Activated CD8-positive, alpha-beta T cell treated with anti-CD3 and anti-CD28 coated beads for 36 hours (primary cell): ENCODE data around the gene SLC6A11. TPM values are rescaled to one million over a fixed set of nuclear protein-coding genes. Genes with fewer than 3 reads are reported as not detected.

Source experiments
- ATAC-seq: fragments of 200-7000 bp; cut with Tn5 transposase; one replicate; pipeline ENCODE4 v1.10.0; 2021; ENCODE audit warnings: mild to moderate bottlenecking, moderate library complexity
- CTCF ChIA-PET: fragments of 350-600 bp; sonication (Branson Sonifier 250); formaldehyde crosslinking; loops from one replicate; lab custom pipeline; 2021; ENCODE audit warnings: antibody characterized with exemption; lab: Charles Lee
- POLR2A ChIA-PET: fragments of 350-600 bp; sonication (Branson Sonifier 250); formaldehyde crosslinking; loops from one replicate; lab custom pipeline; 2021; ENCODE audit warnings: antibody characterized with exemption; lab: Charles Lee
- DNase-seq: peaks from one replicate; pipeline ENCODE4 v3.0.0-alpha.2; 2020
- H3K27ac Mint-ChIP-seq: one replicate; pipeline ENCODE4 v1.8.0; 2021; ENCODE audit warnings: mild to moderate bottlenecking, mixed read lengths
- H3K27me3 Mint-ChIP-seq: one replicate; pipeline ENCODE4 v1.8.0; 2021; ENCODE audit warnings: mixed read lengths
- H3K36me3 Mint-ChIP-seq: one replicate; pipeline ENCODE4 v1.8.0; 2021; ENCODE audit warnings: low read depth, mixed read lengths
- H3K4me1 Mint-ChIP-seq: one replicate; pipeline ENCODE4 v1.8.0; 2021; ENCODE audit warnings: low read depth, mixed read lengths
- H3K4me3 Mint-ChIP-seq: one replicate; pipeline ENCODE4 v1.8.0; 2021; ENCODE audit warnings: mild to moderate bottlenecking, moderate library complexity, mixed read lengths
- H3K9me3 Mint-ChIP-seq: one replicate; pipeline ENCODE4 v1.8.0; 2021; ENCODE audit warnings: mixed read lengths
- intact Hi-C: fragments of 100-400 bp; cut with micrococcal nuclease; formaldehyde crosslinking; loops from one replicate; pipeline ENCODE4 v1.10.0; 2022
- total RNA-seq, 2 experiments: library from RNA; stranded (reverse); gene quantifications; one replicate each; pipeline ENCODE4 v1.2.3, GENCODE V29; 2021
- TF ChIP-seq, protein P1 (sequence below): fragments of 200-600 bp; IDR thresholded peaks from one replicate; pipeline ENCODE4 v1.8.0; 2022; ENCODE audit warnings: antibody characterized with exemption, mild to moderate bottlenecking

Gene SLC6A11
- total RNA-seq, 2 experiments from 2014 or later, result not detected

DNA sequence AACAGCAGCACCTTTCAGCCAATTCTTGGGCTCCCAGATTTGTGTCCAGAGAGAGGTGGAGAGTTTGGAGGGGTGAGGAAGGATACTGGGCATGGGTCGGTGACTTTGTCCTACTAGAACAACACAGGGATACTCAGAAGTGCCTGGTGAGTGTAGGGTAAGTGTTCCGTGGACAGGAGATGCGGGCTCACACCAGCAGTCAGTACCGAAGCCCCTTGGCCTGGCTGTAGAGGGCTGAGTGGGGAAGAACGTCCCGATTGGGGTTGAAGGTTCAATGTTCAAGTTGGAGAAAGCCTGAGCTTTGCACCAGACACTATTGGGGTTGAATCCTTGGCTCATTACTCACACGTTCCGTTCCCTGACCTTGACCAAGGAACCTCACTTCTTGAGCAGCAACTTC lies 40.8 kb upstream of the SLC6A11 start:
- DNase-seq (no peak), ATAC-seq (no peak)
- no peaks in the 10 kb centered on the region for H3K36me3 Mint-ChIP-seq
- intact Hi-C loops, result no loop called here
- no peaks in the 10 kb centered on the region for H3K4me1 Mint-ChIP-seq
- H3K27ac Mint-ChIP-seq, result no peak overlapping the region
- TF ChIP-seq, protein P1, sequence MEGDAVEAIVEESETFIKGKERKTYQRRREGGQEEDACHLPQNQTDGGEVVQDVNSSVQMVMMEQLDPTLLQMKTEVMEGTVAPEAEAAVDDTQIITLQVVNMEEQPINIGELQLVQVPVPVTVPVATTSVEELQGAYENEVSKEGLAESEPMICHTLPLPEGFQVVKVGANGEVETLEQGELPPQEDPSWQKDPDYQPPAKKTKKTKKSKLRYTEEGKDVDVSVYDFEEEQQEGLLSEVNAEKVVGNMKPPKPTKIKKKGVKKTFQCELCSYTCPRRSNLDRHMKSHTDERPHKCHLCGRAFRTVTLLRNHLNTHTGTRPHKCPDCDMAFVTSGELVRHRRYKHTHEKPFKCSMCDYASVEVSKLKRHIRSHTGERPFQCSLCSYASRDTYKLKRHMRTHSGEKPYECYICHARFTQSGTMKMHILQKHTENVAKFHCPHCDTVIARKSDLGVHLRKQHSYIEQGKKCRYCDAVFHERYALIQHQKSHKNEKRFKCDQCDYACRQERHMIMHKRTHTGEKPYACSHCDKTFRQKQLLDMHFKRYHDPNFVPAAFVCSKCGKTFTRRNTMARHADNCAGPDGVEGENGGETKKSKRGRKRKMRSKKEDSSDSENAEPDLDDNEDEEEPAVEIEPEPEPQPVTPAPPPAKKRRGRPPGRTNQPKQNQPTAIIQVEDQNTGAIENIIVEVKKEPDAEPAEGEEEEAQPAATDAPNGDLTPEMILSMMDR, result no peak
- peaks cover 15% of the 10 kb centered on the region for H3K27me3 Mint-ChIP-seq
- CTCF ChIA-PET, result no interaction called here
- no peak overlapping the region for H3K4me3 Mint-ChIP-seq
- POLR2A ChIA-PET, result no interaction called here
- no peaks in the 10 kb centered on the region for H3K9me3 Mint-ChIP-seq

GRCh38 chr3:10775828-10776227 lies 40.2 kb upstream of the SLC6A11 start:
- TF ChIP-seq, protein P1, result no peak
- ChIA-PET POLR2A (no interaction called here), CTCF (interaction anchor here (1.5 kb wide), 1 partner anchor 169 kb away, joined by 3 read pairs; no protein-coding TSS in a partner anchor)
- Mint-ChIP-seq H3K27ac (no peak overlapping the region), H3K4me3 (no peak overlapping the region), H3K27me3 (peaks cover 14% of the 10 kb centered on the region), H3K36me3 (no peaks in the 10 kb centered on the region), H3K4me1 (no peaks in the 10 kb centered on the region), H3K9me3 (no peaks in the 10 kb centered on the region)
- no peak for DNase-seq
- no peak for ATAC-seq
- intact Hi-C loops, result no loop called here

- no peak for ATAC-seq
- H3K27ac Mint-ChIP-seq, result no peak overlapping the region
- intact Hi-C loops, result no loop called here
- TF ChIP-seq, protein P1, result no peak
- no peaks in the 10 kb centered on the region for H3K9me3 Mint-ChIP-seq
- H3K4me1 Mint-ChIP-seq, result no peaks in the 10 kb centered on the region
- peaks cover 11% of the 10 kb centered on the region for H3K27me3 Mint-ChIP-seq
- no peak overlapping the region for H3K4me3 Mint-ChIP-seq
- H3K36me3 Mint-ChIP-seq, result no peaks in the 10 kb centered on the region
- CTCF ChIA-PET, result interaction anchor here (1.5 kb wide), 1 partner anchor 19 kb away, joined by 3 read pairs; no protein-coding TSS in a partner anchor
- no peak for DNase-seq
- POLR2A ChIA-PET, result no interaction called here
These were observed 38.4 kb upstream of the SLC6A11 start for GRCh38 chr3:10777627-10778026.

DNA sequence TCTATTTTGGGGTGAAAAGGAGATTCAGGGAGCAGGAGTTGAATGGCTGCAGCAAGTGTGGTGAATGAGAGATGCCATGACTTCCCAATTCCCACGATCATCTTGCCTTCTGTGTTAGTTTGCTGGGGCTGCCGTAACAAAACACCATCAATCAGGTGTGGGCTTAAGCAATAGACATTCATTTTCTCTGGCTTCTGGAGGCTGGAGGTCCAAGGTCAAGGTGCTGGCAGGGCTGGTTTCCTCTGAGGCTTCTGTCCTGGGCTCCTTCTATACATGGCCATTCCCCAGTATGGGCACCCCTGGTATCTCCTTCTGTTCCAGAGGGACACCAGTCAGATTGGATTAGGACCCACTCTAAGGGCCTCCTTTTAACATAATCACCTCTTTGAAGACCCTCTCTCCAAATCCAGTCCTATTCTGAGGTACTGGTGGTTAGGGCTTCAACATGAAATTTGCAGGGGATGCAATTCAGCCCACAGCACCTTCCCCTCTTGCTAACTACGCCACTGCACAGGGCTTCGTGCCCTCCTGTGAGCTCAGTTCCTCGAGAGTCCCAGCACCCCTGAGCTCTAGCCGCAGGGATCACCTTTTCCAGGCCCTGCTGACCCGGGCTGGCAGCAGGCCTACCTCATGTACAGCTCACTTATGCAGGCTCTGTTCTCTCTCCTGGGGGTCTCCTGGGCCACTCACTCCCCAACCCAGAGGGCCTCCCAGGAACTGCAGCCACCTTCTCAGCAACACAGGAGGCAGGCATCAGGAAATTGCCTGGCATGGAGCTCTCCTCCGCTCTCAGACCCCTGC lies 37.3 kb upstream of the SLC6A11 start:
- CTCF ChIA-PET, result no interaction called here

More for the DNA sequence above, 37.3 kb upstream of the SLC6A11 start:
- Mint-ChIP-seq H3K27ac (no peak overlapping the region), H3K36me3 (no peaks in the 10 kb centered on the region), H3K4me1 (peaks cover under 1% of the 10 kb centered on the region), H3K4me3 (no peak overlapping the region), H3K9me3 (no peaks in the 10 kb centered on the region), H3K27me3 (peaks cover 10% of the 10 kb centered on the region)
- TF ChIP-seq, protein P1, result no peak
- intact Hi-C loops, result no loop called here
- ATAC-seq (no peak), DNase-seq (no peak)
- POLR2A ChIA-PET, result no interaction called here
